K562 (cell line): ENCODE results near the gene RGS21.

Experiments used
- CBX3 ChIP-seq, 2 experiments: IDR thresholded peaks; 1 replicate in 1 of 2; 2 replicates in 1 of 2; pipeline ENCODE4 v1.6.1; 2012; ENCODE audit warnings: inconsistent platforms in 2 of 2, low read length in 2 of 2, borderline replicate concordance in 1 of 2, control low read depth in 1 of 2
- CTCF ChIP-seq, 3 experiments: IDR thresholded peaks in 2 of 3; conservative IDR thresholded peaks in 1 of 3; 2 replicates each; pipeline ENCODE4 v1.5.1; 2011 to 2012; ENCODE audit warnings: low read length in 3 of 3, mild to moderate bottlenecking in 3 of 3, control low read depth in 2 of 3, improper control_type of control experiment in 1 of 3, inconsistent platforms in 1 of 3, low read depth in 1 of 3, mixed read lengths in 1 of 3, moderate library complexity in 1 of 3; ENCODE audit not compliant: insufficient read depth in 2 of 3
- HDGF ChIP-seq: fragments of 450-650 bp; IDR thresholded peaks from 2 replicates; pipeline ENCODE4 v1.6.1; 2016
- L3MBTL2 ChIP-seq: fragments of 450-650 bp; IDR thresholded peaks from 2 replicates; pipeline ENCODE4 v1.6.1; 2016; ENCODE audit warnings: mild to moderate bottlenecking, moderate library complexity
- NR4A1 ChIP-seq, 2 experiments: fragments of 250-450 bp in 1 of 2; fragments of 450-650 bp in 1 of 2; sonication (Bioruptor Pico) in 1 of 2; IDR thresholded peaks; 2 replicates each; pipeline versions ENCODE4 v1.4.0 to v1.6.1; 2016 to 2020; ENCODE audit warnings: mild to moderate bottlenecking in 2 of 2, missing compliant biosample characterization in 1 of 2, missing genetic modification characterization in 1 of 2, moderate library complexity in 1 of 2
- PBX2 ChIP-seq, 2 experiments: IDR thresholded peaks in 1 of 2; conservative IDR thresholded peaks in 1 of 2; 2 replicates each; pipeline ENCODE4 v1.6.1; 2016; ENCODE audit warnings: low read depth in 2 of 2, mild to moderate bottlenecking in 1 of 2, missing compliant biosample characterization in 1 of 2, missing genetic modification characterization in 1 of 2, moderate library complexity in 1 of 2
- POLR2AphosphoS5 ChIP-seq: IDR thresholded peaks from 2 replicates; pipeline ENCODE4 v1.6.1; 2011; ENCODE audit warnings: mild to moderate bottlenecking, low read depth, low read length, moderate library complexity; ENCODE audit not compliant: control insufficient read depth, insufficient read depth
- TCF7 ChIP-seq: sonication (generic); IDR thresholded peaks from 2 replicates; pipeline ENCODE4 v1.6.1; 2016; ENCODE audit warnings: antibody characterized with exemption, borderline replicate concordance
- ZNF143 ChIP-seq: sonication (generic); formaldehyde crosslinking; IDR thresholded peaks from 2 replicates; pipeline ENCODE4 v1.9.0; 2022; ENCODE audit warnings: mild to moderate bottlenecking, missing genetic modification reagents
- ZNF224 ChIP-seq: sonication (generic); formaldehyde crosslinking; IDR thresholded peaks from 2 replicates; pipeline ENCODE4 v1.8.0; 2022; ENCODE audit warnings: mild to moderate bottlenecking, missing genetic modification reagents

GRCh38 chr1:192357924-192358323 lies 41.1 kb downstream of the RGS21 start:
- TF ChIP-seq ZNF224 (CRISPR knock-in tag) (no peak), HDGF (no peak), CBX3 (IDR thresholded peaks at IDR 0.05; ENCODE audit: borderline replicate concordance in 1 of 2, low read length in 2 of 2) (no peak), POLR2AphosphoS5 (no peak), NR4A1 (CRISPR knock-in tag; IDR thresholded peaks at IDR 0.05) (no peak), NR4A1 (tag; IDR thresholded peaks at IDR 0.05) (no peak), TCF7 (no peak), CTCF (IDR thresholded peaks at IDR 0.05 in 2 of 3, conservative IDR thresholded peaks at IDR 0.05 in 1 of 3; ENCODE audit: insufficient read depth in 2 of 3, low read depth in 1 of 3, low read length in 3 of 3) (no peak), ZNF143 (CRISPR knock-in tag) (no peak), PBX2 (CRISPR knock-in tag; IDR thresholded peaks at IDR 0.05; ENCODE audit: low read depth) (no peak), PBX2 (tag; conservative IDR thresholded peaks at IDR 0.05; ENCODE audit: low read depth) (no peak), L3MBTL2 (no peak)
